Body of pancreas (tissue), 4 donors: ENCODE data around the gene CFAP46. TPM values are rescaled to one million over a fixed set of nuclear protein-coding genes. Genes with fewer than 3 reads are reported as not detected.
"Not testable (repeated sequence)": the region's sequence is repeated elsewhere in the genome, so short reads cannot be mapped to it uniquely, and the experiment has no call there.

Experiments
- ATAC-seq: fragments of 150-250 bp; one replicate; pipeline ENCODE4 v1.9.1; 2016
- DNase-seq, 4 donors: peaks; one replicate each; pipeline ENCODE4 v3.0.0-alpha.2; 2019
- H3K27ac ChIP-seq, 4 donors: fragments of 200-600 bp; sonication (generic); 1 replicate in 3 of 4; 2 replicates in 1 of 4; pipeline versions ENCODE4 v1.5.1 to v1.6.1; 2016 to 2019; ENCODE audit warnings: mild to moderate bottlenecking in 1 of 4, mixed read lengths in 1 of 4, moderate library complexity in 1 of 4
- H3K27me3 ChIP-seq, 2 donors: fragments of 200-600 bp; sonication (generic); one replicate each; pipeline ENCODE4 v1.6.0; 2016; ENCODE audit warnings: mild to moderate bottlenecking in 1 of 2
- H3K36me3 ChIP-seq, 2 donors: fragments of 200-600 bp; sonication (generic); replicated peaks in 1 of 2; 2 replicates each; pipeline ENCODE4 v1.5.1; 2016; ENCODE audit warnings: low read depth in 2 of 2; ENCODE audit not compliant: insufficient read depth in 1 of 2
- H3K4me1 ChIP-seq: fragments of 200-600 bp; sonication (generic); one replicate; pipeline ENCODE4 v1.6.0; 2016
- H3K4me3 ChIP-seq, 2 donors: fragments of 200-600 bp; sonication (generic); 1 replicate in 1 of 2; 2 replicates in 1 of 2; pipeline ENCODE4 v1.5.1; 2016 to 2019
- H3K9me3 ChIP-seq, 3 donors: fragments of 200-600 bp; sonication (generic); 1 replicate in 2 of 3; 2 replicates in 1 of 3; pipeline ENCODE4 v1.5.1; 2016
- CTCF ChIP-seq, 7 experiments: fragments of 450-650 bp in 4 of 7; fragments of 200-600 bp in 3 of 7; sonication (generic) in 3 of 7; IDR thresholded peaks; one replicate each; pipeline ENCODE4 v1.5.1; 2016 to 2019; ENCODE audit warnings: antibody characterized with exemption in 7 of 7
- POLR2A ChIP-seq, 3 donors: fragments of 450-650 bp; IDR thresholded peaks; one replicate each; pipeline ENCODE4 v1.6.1; 2016; ENCODE audit warnings: antibody characterized with exemption in 3 of 3, mild to moderate bottlenecking in 2 of 3
- WGBS, 2 donors: methylation state at CpG; one replicate each; pipeline ENCODE4 v1.1.5; 2017; 5-methylcytosine and 5-hydroxymethylcytosine counted together
- intact Hi-C: fragments of 100-400 bp; cut with DNase I; formaldehyde crosslinking; loops from one replicate; pipeline ENCODE4 v1.15.1; 2023
- total RNA-seq, 2 donors: library from RNA; depleted of rRNA; stranded (reverse); fragments of >200 nt; gene quantifications; one replicate each; pipeline ENCODE4 v1.1.0, GENCODE V29; 2016

CFAP46 gene
- total RNA-seq, 2 donors from 2014 or later: 0.33 to 0.52 TPM

- no peak overlapping the region for H3K4me3 ChIP-seq
- 40 to 56% methylated on average over 3 to 11 of the region's 11 CpGs for WGBS, 2 donors
- no peaks in the 10 kb centered on the region for H3K36me3 ChIP-seq
- peaks cover 5% of the 10 kb centered on the region for H3K4me1 ChIP-seq
- DNase-seq (no peak), ATAC-seq (no peak)
- no peak overlapping the region for H3K27ac ChIP-seq
- TF ChIP-seq POLR2A (IDR thresholded peaks at IDR 0.05): peak in 1 of 3 donors; percentile 16
- TF ChIP-seq CTCF (IDR thresholded peaks at IDR 0.05): no peak
- intact Hi-C loops: no loop called here
- no peaks in the 10 kb centered on the region for H3K9me3 ChIP-seq
- H3K27me3 ChIP-seq: peaks cover 0 to 4% of the 10 kb centered on the region in 2 donors
Measured at GRCh38 chr10:132967540-132967939, 25.2 kb upstream of the CFAP46 start.

GRCh38 chr10:132965411-132966057 is 23.2 kb upstream of the CFAP46 start:
- WGBS, 2 donors: 52 to 64% methylated on average over 26 of the region's 26 CpGs
- H3K36me3 ChIP-seq: no peaks in the 10 kb centered on the region
- DNase-seq: peak; percentile 35 to 58 (median 41)
- intact Hi-C loops: no loop called here
- peaks cover 12% of the 10 kb centered on the region for H3K4me1 ChIP-seq
- TF ChIP-seq POLR2A (IDR thresholded peaks at IDR 0.05) (no peak), CTCF (IDR thresholded peaks at IDR 0.05) (no peak)
- peak; percentile 43 for ATAC-seq
- peak overlapping the region in 2 of 4 donors; percentile 15 to 73 for H3K27ac ChIP-seq
- H3K27me3 ChIP-seq: peaks cover 0 to 1% of the 10 kb centered on the region in 2 donors
- no peak overlapping the region for H3K4me3 ChIP-seq
- H3K9me3 ChIP-seq: no peaks in the 10 kb centered on the region

- DNase-seq (peak in 1 of 4 donors; percentile 9), ATAC-seq (peak; percentile 47)
- Histone ChIP-seq H3K27ac (peak overlapping the region in 2 of 4 donors; percentile 15 to 73), H3K4me1 (peaks cover 16% of the 10 kb centered on the region)
- intact Hi-C loops, H3K9me3 ChIP-seq, H3K27me3 ChIP-seq, H3K36me3 ChIP-seq, H3K4me3 ChIP-seq: not testable (repeated sequence)
- WGBS, 2 donors: 48 to 70% methylated on average over 41 to 43 of the region's 43 CpGs
- TF ChIP-seq POLR2A (IDR thresholded peaks at IDR 0.05): peak in 2 of 3 donors; percentile 9 to 35
Measured at GRCh38 chr10:132964707-132965410, 22.5 kb upstream of the CFAP46 start.

GRCh38 chr10:132964231-132964630 is 21.9 kb upstream of the CFAP46 start:
- DNase-seq (no peak), ATAC-seq (no peak)
- WGBS, 2 donors: 75% methylated on average over 15 of the region's 15 CpGs
- no peak overlapping the region for H3K4me3 ChIP-seq
- no peaks in the 10 kb centered on the region for H3K9me3 ChIP-seq
- peak overlapping the region in 1 of 4 donors; percentile 73 for H3K27ac ChIP-seq
- H3K4me1 ChIP-seq: peaks cover 19% of the 10 kb centered on the region
- H3K27me3 ChIP-seq: no peaks in the 10 kb centered on the region
- TF ChIP-seq POLR2A (IDR thresholded peaks at IDR 0.05) (no peak), CTCF (IDR thresholded peaks at IDR 0.05) (no peak)
- intact Hi-C loops: no loop called here
- no peaks in the 10 kb centered on the region for H3K36me3 ChIP-seq

GRCh38 chr10:132963430-132963960 is 21.1 kb upstream of the CFAP46 start:
- Histone ChIP-seq H3K9me3 (no peaks in the 10 kb centered on the region), H3K4me1 (peaks cover 26% of the 10 kb centered on the region), H3K4me3 (no peak overlapping the region), H3K36me3 (no peaks in the 10 kb centered on the region), H3K27ac (no peak overlapping the region), H3K27me3 (no peaks in the 10 kb centered on the region)
- intact Hi-C loops: no loop called here
- ATAC-seq (no peak), DNase-seq (no peak)
- TF ChIP-seq POLR2A (IDR thresholded peaks at IDR 0.05): no peak
- TF ChIP-seq CTCF (IDR thresholded peaks at IDR 0.05): no peak
- 88 to 92% methylated on average over 14 of the region's 14 CpGs for WGBS, 2 donors
